ENCODE data around the gene IGFALS.

GRCh38 chr16:1823821-1824220 lies 30.3 kb upstream of the IGFALS start:
- TF ChIP-seq POLR2A (IDR thresholded peaks at IDR 0.05; ENCODE audit: low read depth, low read length) (no peak), TAF1 (IDR thresholded peaks at IDR 0.05; ENCODE audit: borderline replicate concordance, low read depth, low read length) (no peak), POLR2AphosphoS5 (IDR thresholded peaks at IDR 0.05; ENCODE audit: low read depth, low read length) (no peak)
